H1 (cell line): ENCODE results near the gene AK8. TPM values are rescaled to one million over a fixed set of nuclear protein-coding genes. Genes with fewer than 3 reads are reported as not detected.

ENCODE experiments used
- CTCF ChIA-PET: fragments of 300-600 bp; sonication (Branson Sonifier 250); formaldehyde crosslinking; loops from one replicate; lab custom pipeline; 2021; ENCODE audit not compliant: partially characterized antibody; lab: Charles Lee
- POLR2A ChIA-PET: fragments of 300-600 bp; sonication (Branson Sonifier 250); formaldehyde crosslinking; loops from one replicate; lab custom pipeline; 2021; ENCODE audit warnings: inconsistent platforms; ENCODE audit not compliant: partially characterized antibody; lab: Charles Lee
- DNase-seq, 2 experiments: peaks; one replicate each; pipeline versions ENCODE4 v3.0.0 to v3.0.0-alpha.2; 2010 to 2022; ENCODE audit warnings: low spot score in 2 of 2, low read depth in 1 of 2, mixed read lengths in 1 of 2
- FAIRE-seq: peaks from 2 replicates; lab custom pipeline; 2011; peaks lifted over from hg19 to GRCh38; lab: Jason Lieb, UNC
- H2AFZ ChIP-seq: 2 replicates; pipeline ENCODE4 v1.8.1; 2012; ENCODE audit warnings: low read length, inconsistent platforms
- H2AK5ac ChIP-seq: 2 replicates; pipeline ENCODE4 v1.6.1; 2013; ENCODE audit warnings: low read depth, low read length
- H2BK120ac ChIP-seq: replicated peaks from 2 replicates; pipeline ENCODE3; 2013; ENCODE audit warnings: low read depth, low read length, inconsistent platforms
- H2BK12ac ChIP-seq: 2 replicates; pipeline ENCODE4 v1.6.1; 2013; ENCODE audit warnings: low read depth, low read length
- H2BK15ac ChIP-seq: 2 replicates; pipeline ENCODE4 v1.6.1; 2013; ENCODE audit warnings: low read length
- H2BK20ac ChIP-seq: 2 replicates; pipeline ENCODE4 v1.6.1; 2013; ENCODE audit warnings: low read length
- H2BK5ac ChIP-seq: 2 replicates; pipeline ENCODE4 v1.6.1; 2013; ENCODE audit warnings: low read depth, low read length
- H3K14ac ChIP-seq: 2 replicates; pipeline ENCODE4 v1.6.1; 2013; ENCODE audit warnings: inconsistent platforms; ENCODE audit not compliant: insufficient read length
- H3K18ac ChIP-seq: 2 replicates; pipeline ENCODE4 v1.6.1; 2013; ENCODE audit warnings: low read length; ENCODE audit errors: extremely low read depth
- H3K23ac ChIP-seq: 2 replicates; pipeline ENCODE4 v1.6.1; 2013; ENCODE audit warnings: inconsistent platforms; ENCODE audit not compliant: insufficient read length
- H3K23me2 ChIP-seq: 2 replicates; pipeline ENCODE4 v1.6.1; 2013; ENCODE audit warnings: low read depth, low read length
- H3K27ac ChIP-seq: 2 replicates; pipeline ENCODE4 v1.6.1; 2011; ENCODE audit warnings: low read depth, low read length, inconsistent platforms
- H3K27me3 ChIP-seq, 4 experiments: replicated peaks in 1 of 4; 1 replicate in 1 of 4; 2 replicates in 3 of 4; pipeline versions ENCODE4 v1.6.1 to v1.8.1; 2011 to 2013; ENCODE audit warnings: low read length in 3 of 4, mild to moderate bottlenecking in 3 of 4, inconsistent platforms in 2 of 4, mixed read lengths in 2 of 4, moderate library complexity in 1 of 4; ENCODE audit not compliant: control insufficient read depth in 3 of 4, insufficient read depth in 3 of 4; ENCODE audit errors: extremely low read depth in 1 of 4
- H3K36me3 ChIP-seq, 4 experiments: 2 replicates each; pipeline versions ENCODE4 v1.6.1 to v1.8.1; 2011 to 2013; ENCODE audit warnings: mild to moderate bottlenecking in 4 of 4, low read length in 3 of 4, moderate library complexity in 2 of 4, control low read depth in 1 of 4, inconsistent platforms in 1 of 4; ENCODE audit not compliant: insufficient read depth in 4 of 4, control insufficient read depth in 2 of 4
- H3K4ac ChIP-seq: replicated peaks from 2 replicates; pipeline ENCODE3; 2013; ENCODE audit warnings: low read length, low read depth, mixed read lengths, inconsistent platforms; ENCODE audit not compliant: insufficient read length
- H3K4me1 ChIP-seq, 4 experiments: replicated peaks in 1 of 4; 1 replicate in 1 of 4; 2 replicates in 3 of 4; pipeline versions ENCODE4 v1.6.1 to v1.8.1; 2011 to 2013; ENCODE audit warnings: low read length in 3 of 4, inconsistent platforms in 2 of 4, mixed read lengths in 1 of 4; ENCODE audit not compliant: insufficient read depth in 4 of 4, control insufficient read depth in 3 of 4
- H3K4me2 ChIP-seq, 2 experiments: 2 replicates each; pipeline versions ENCODE4 v1.6.1 to v1.8.1; 2011 to 2013; ENCODE audit warnings: low read depth in 2 of 2, low read length in 2 of 2, control low read depth in 1 of 2, inconsistent platforms in 1 of 2, mild to moderate bottlenecking in 1 of 2; ENCODE audit not compliant: insufficient read depth in 1 of 2
- H3K4me3 ChIP-seq, 4 experiments: fragments of 200-600, 300-600 bp in 1 of 4; sonication (generic), shearing (Covaris generic), sonication (Bioruptor Twin) in 1 of 4; 2 replicates each; pipeline versions ENCODE4 v1.5.1 to v1.8.1; 2011 to 2016; ENCODE audit warnings: low read length in 4 of 4, low read depth in 3 of 4, control low read depth in 2 of 4, inconsistent platforms in 2 of 4, mild to moderate bottlenecking in 2 of 4, mixed read lengths in 1 of 4, moderate library complexity in 1 of 4; ENCODE audit not compliant: insufficient read depth in 2 of 4; ENCODE audit errors: extremely low read depth in 1 of 4
- H3K56ac ChIP-seq: replicated peaks from 2 replicates; pipeline ENCODE3; 2013; ENCODE audit warnings: low read depth, mild to moderate bottlenecking, mixed read lengths, low read length, inconsistent platforms; ENCODE audit not compliant: insufficient read length
- H3K79me1 ChIP-seq: 2 replicates; pipeline ENCODE4 v1.6.1; 2013; ENCODE audit warnings: low read depth, low read length, control low read depth
- H3K79me2 ChIP-seq, 2 experiments: 2 replicates each; pipeline versions ENCODE4 v1.6.1 to v1.8.1; 2012 to 2013; ENCODE audit warnings: low read length in 2 of 2, mild to moderate bottlenecking in 2 of 2, inconsistent platforms in 1 of 2; ENCODE audit not compliant: insufficient read depth in 2 of 2, control insufficient read depth in 1 of 2
- H3K9ac ChIP-seq, 4 experiments: replicated peaks in 1 of 4; 1 replicate in 1 of 4; 2 replicates in 3 of 4; pipeline versions ENCODE4 v1.6.1 to v1.8.1; 2011 to 2013; ENCODE audit warnings: low read depth in 3 of 4, low read length in 3 of 4, control low read depth in 2 of 4, mild to moderate bottlenecking in 2 of 4, moderate library complexity in 2 of 4, inconsistent platforms in 1 of 4; ENCODE audit errors: extremely low read depth in 1 of 4
- H3K9me3 ChIP-seq, 2 experiments: 2 replicates each; pipeline versions ENCODE4 v1.6.1 to v1.8.1; 2012 to 2013; ENCODE audit warnings: mild to moderate bottlenecking in 2 of 2, moderate library complexity in 2 of 2, control low read depth in 1 of 2, inconsistent platforms in 1 of 2, low read depth in 1 of 2, low read length in 1 of 2, mixed read lengths in 1 of 2; ENCODE audit not compliant: insufficient read depth in 2 of 2
- H4K20me1 ChIP-seq, 2 experiments: replicated peaks in 1 of 2; 2 replicates each; pipeline versions ENCODE3 to v1.8.1; 2011 to 2013; ENCODE audit warnings: inconsistent platforms in 2 of 2, low read length in 2 of 2, mild to moderate bottlenecking in 1 of 2; ENCODE audit not compliant: insufficient read depth in 2 of 2, control insufficient read depth in 1 of 2
- H4K5ac ChIP-seq: 2 replicates; pipeline ENCODE4 v1.6.1; 2013; ENCODE audit warnings: low read length, low read depth, mixed read lengths, inconsistent platforms; ENCODE audit not compliant: insufficient read length
- H4K8ac ChIP-seq: 2 replicates; pipeline ENCODE4 v1.8.0; 2013; ENCODE audit warnings: mild to moderate bottlenecking, moderate library complexity, low read length, inconsistent platforms; ENCODE audit not compliant: insufficient read depth; ENCODE audit errors: extremely low read depth
- H4K91ac ChIP-seq: replicated peaks from 2 replicates; pipeline ENCODE3; 2013; ENCODE audit warnings: low read length, mixed read lengths, inconsistent platforms; ENCODE audit not compliant: insufficient read length
- CHD1 ChIP-seq: IDR thresholded peaks from 2 replicates; pipeline ENCODE4 v1.6.1; 2012; ENCODE audit warnings: low read depth, low read length, improper control_type of control experiment
- WGBS, 2 experiments: shearing (Covaris generic) in 1 of 2; methylation state at CpG; one replicate each; pipeline versions ENCODE4 v1.1.6 to v1.1.7; 2013 to 2015; ENCODE audit warnings: low lambda C conversion rate in 2 of 2, mixed read lengths in 2 of 2, inconsistent platforms in 1 of 2, low coverage in 1 of 2, missing lambda C conversion rate in 1 of 2; ENCODE audit not compliant: insufficient replicate concordance in 2 of 2, insufficient coverage in 1 of 2, insufficient read length in 1 of 2; ENCODE audit errors: extremely low coverage in 1 of 2, missing lambda C conversion rate in 1 of 2; 5-methylcytosine and 5-hydroxymethylcytosine counted together
- polyA plus RNA-seq, 7 experiments: library from polyadenylated mRNA; depleted of rRNA in 3 of 7; stranded (reverse) in 5 of 7; unstranded in 2 of 7; fragments of >200 nt in 5 of 7; fragments of 200-250 nt in 2 of 7; gene quantifications; 1 replicate in 5 of 7; 2 replicates in 1 of 7; 4 replicates in 1 of 7; pipeline versions ENCODE4 v1.2.1 to v1.2.3, GENCODE V29; 2011 to 2013; ENCODE audit warnings: missing spikeins in 2 of 7, mixed read lengths in 2 of 7
- total RNA-seq: library from RNA; stranded (reverse); fragmentation: NEBNext Ultra II Directional; extraction: Animal tissue kit (Norgen Biotek cat#: 25700); gene quantifications from 2 replicates; pipeline ENCODE4 v1.2.1, GENCODE V29; 2021

Gene AK8
- total and polyA plus RNA-seq, 2 of the 8 experiments (the other 6 are each of a cell fraction or from before 2014, with no cell fraction given) = 0.35 to 0.48 TPM

- no peak overlapping the region for H2AFZ ChIP-seq
- H4K20me1 ChIP-seq = no peaks in the 10 kb centered on the region
- no peak overlapping the region for H2BK15ac ChIP-seq
- no peak overlapping the region for H2BK120ac ChIP-seq
- H2BK5ac ChIP-seq = peak overlapping the region; percentile 66; the same call in 1 of the 2 replicates
- H3K27ac ChIP-seq = no peak overlapping the region
- H2BK12ac ChIP-seq = no peak overlapping the region
- FAIRE-seq = no peak
- H4K5ac ChIP-seq = no peak overlapping the region
- no peak overlapping the region for H2BK20ac ChIP-seq
- POLR2A ChIA-PET = no interaction called here
- no peaks in the 10 kb centered on the region for H3K23me2 ChIP-seq
- H3K27me3 ChIP-seq = no peaks in the 10 kb centered on the region; a peak in 1 of 7 replicates
- H4K8ac ChIP-seq = no peak overlapping the region; the same call in 1 of the 2 replicates
- H3K56ac ChIP-seq = no peak overlapping the region
- no peaks in the 10 kb centered on the region for H3K79me1 ChIP-seq
- no peak overlapping the region for H4K91ac ChIP-seq
- no peak overlapping the region for H2AK5ac ChIP-seq
- H3K18ac ChIP-seq = peak overlapping the region; percentile 48; the same call in 1 of the 2 replicates
- WGBS, 2 experiments = 78% methylated on average over 17 of the region's 17 CpGs; no CpG with 5 or more reads in 1 of the 2 experiments
- no peaks in the 10 kb centered on the region for H3K9me3 ChIP-seq
- no peaks in the 10 kb centered on the region for H3K79me2 ChIP-seq
- H3K4me3 ChIP-seq = no peak overlapping the region
- DNase-seq = no peak
- no peak overlapping the region for H3K9ac ChIP-seq
- no peak overlapping the region for H3K23ac ChIP-seq
- H3K4me1 ChIP-seq = no peaks in the 10 kb centered on the region; a peak in 1 of 7 replicates
- H3K36me3 ChIP-seq = no peaks in the 10 kb centered on the region
- H3K14ac ChIP-seq = no peak overlapping the region
- no peak overlapping the region for H3K4ac ChIP-seq
- no peak for TF ChIP-seq CHD1
- TF ChIP-seq, all 59 proteins: peak for 0
- CTCF ChIA-PET = interaction anchor here (0.6 to 1.0 kb wide), 4 partner anchors 48 to 985 kb away, joined by 3 to 4 read pairs (median 3); no protein-coding TSS in a partner anchor
- no peak overlapping the region for H3K4me2 ChIP-seq
These were observed 145.5 kb downstream of the AK8 start for GRCh38 chr9:132732326-132733259.
